C4-2B (cell line): ENCODE measurements around the gene SCARB1.

Source experiments
- H3K27ac ChIP-seq: fragments of 450-650 bp; 2 replicates; pipeline ENCODE4 v1.5.1; 2017
- CTCF ChIP-seq: fragments of 450-650 bp; conservative IDR thresholded peaks from 2 replicates; pipeline ENCODE4 v1.5.1; 2017; ENCODE audit warnings: mild to moderate bottlenecking
- ZFX ChIP-seq: fragments of 450-650 bp; IDR thresholded peaks from 2 replicates; pipeline ENCODE4 v1.6.1; 2017

SCARB1 gene

GRCh38 chr12:124802361-124802760 is 61.3 kb downstream of the SCARB1 start:
- TF ChIP-seq ZFX (no peak), CTCF (no peak)
- H3K27ac ChIP-seq, result no peak overlapping the region

- TF ChIP-seq ZFX, result no peak
- no peak for TF ChIP-seq CTCF
- no peak overlapping the region for H3K27ac ChIP-seq
Measured at GRCh38 chr12:124800506-124800905, 63.2 kb downstream of the SCARB1 start.

GRCh38 chr12:124797321-124797720 is 66.3 kb downstream of the SCARB1 start:
- TF ChIP-seq CTCF (no peak), ZFX (no peak)
- H3K27ac ChIP-seq, result no peak overlapping the region

GRCh38 chr12:124796303-124796960 is 67.2 kb downstream of the SCARB1 start:
- TF ChIP-seq ZFX, result no peak
- TF ChIP-seq CTCF, result no peak
- H3K27ac ChIP-seq, result no peak overlapping the region

GRCh38 chr12:124795081-124795948 is 68.3 kb downstream of the SCARB1 start:
- H3K27ac ChIP-seq, result no peak overlapping the region
- no peak for TF ChIP-seq CTCF
- TF ChIP-seq ZFX, result no peak

- no peak for TF ChIP-seq CTCF
- TF ChIP-seq ZFX, result no peak
- H3K27ac ChIP-seq, result no peak overlapping the region
Measured at GRCh38 chr12:124792961-124793441, 70.7 kb downstream of the SCARB1 start.

- no peak for TF ChIP-seq CTCF
- no peak for TF ChIP-seq ZFX
- no peak overlapping the region for H3K27ac ChIP-seq
Measured at GRCh38 chr12:124792156-124792555, 71.5 kb downstream of the SCARB1 start.
